DND-41 (cell line): Measurements from ENCODE around the gene HEMK1.

ENCODE experiments used
- ATAC-seq: fragments of 200-7000 bp; cut with Tn5 transposase; 3 replicates; pipeline ENCODE4 v1.9.1; 2021; ENCODE audit warnings: low read depth; ENCODE audit not compliant: insufficient read depth
- DNase-seq: peaks from one replicate; pipeline ENCODE4 v3.0.0-alpha.2; 2020
- H2AFZ ChIP-seq: 2 replicates; pipeline ENCODE4 v1.6.0; 2012; ENCODE audit warnings: low read depth, low read length
- H3K27ac ChIP-seq: 2 replicates; pipeline ENCODE4 v1.5.1; 2012; ENCODE audit warnings: low read length, inconsistent platforms
- H3K27me3 ChIP-seq: fragments of 200-600 bp; sonication (generic); 2 replicates; pipeline ENCODE4 v1.6.0; 2012; ENCODE audit warnings: low read length, mild to moderate bottlenecking, inconsistent platforms; ENCODE audit not compliant: insufficient read depth, poor library complexity
- H3K36me3 ChIP-seq: 2 replicates; pipeline ENCODE4 v1.5.1; 2012; ENCODE audit warnings: low read length, inconsistent platforms; ENCODE audit not compliant: insufficient read depth
- H3K4me1 ChIP-seq: 2 replicates; pipeline ENCODE4 v1.5.1; 2012; ENCODE audit warnings: mild to moderate bottlenecking, low read length; ENCODE audit not compliant: insufficient read depth
- H3K4me2 ChIP-seq: 2 replicates; pipeline ENCODE4 v1.6.0; 2012; ENCODE audit warnings: mild to moderate bottlenecking, moderate library complexity, low read length, inconsistent platforms; ENCODE audit not compliant: insufficient read depth
- H3K4me3 ChIP-seq, 2 experiments: fragments of 200-600 bp in 1 of 2; shearing (Covaris generic) in 1 of 2; 2 replicates each; pipeline ENCODE4 v1.5.1; 2012 to 2016; ENCODE audit warnings: inconsistent platforms in 2 of 2, low read length in 2 of 2, mild to moderate bottlenecking in 2 of 2, low read depth in 1 of 2, moderate library complexity in 1 of 2
- H3K79me2 ChIP-seq: 2 replicates; pipeline ENCODE4 v1.6.0; 2012; ENCODE audit warnings: low read length, inconsistent platforms; ENCODE audit not compliant: insufficient read depth
- H3K9ac ChIP-seq: 2 replicates; pipeline ENCODE4 v1.6.0; 2012; ENCODE audit warnings: low read depth, mild to moderate bottlenecking, inconsistent platforms, low read length, moderate library complexity
- H3K9me3 ChIP-seq: 2 replicates; pipeline ENCODE4 v1.5.1; 2012; ENCODE audit warnings: low read length, moderate library complexity, mild to moderate bottlenecking, inconsistent platforms; ENCODE audit not compliant: insufficient read depth, severe bottlenecking
- H4K20me1 ChIP-seq: 2 replicates; pipeline ENCODE4 v1.6.0; 2012; ENCODE audit warnings: low read length; ENCODE audit not compliant: insufficient read depth
- EZH2 ChIP-seq: IDR thresholded peaks from 3 replicates; pipeline ENCODE4 v1.6.1; 2012; ENCODE audit warnings: borderline replicate concordance, low read depth, mild to moderate bottlenecking, moderate library complexity, low read length, inconsistent platforms; ENCODE audit not compliant: severe bottlenecking
- TF ChIP-seq, protein P1 (sequence below): IDR thresholded peaks from 2 replicates; pipeline ENCODE4 v1.5.1; 2012; ENCODE audit warnings: borderline replicate concordance, low read length, moderate library complexity, mild to moderate bottlenecking; ENCODE audit not compliant: poor library complexity, severe bottlenecking; ENCODE audit errors: extremely low read depth

Gene HEMK1

GRCh38 chr3:50626401-50626800, 57.1 kb downstream of the HEMK1 start:
- DNase-seq, result peak; percentile 86
- Histone ChIP-seq H3K79me2 (peaks cover 100% of the 10 kb centered on the region), H3K27me3 (no peaks in the 10 kb centered on the region), H2AFZ (no peak overlapping the region), H3K4me3 (peak overlapping the region in 1 of 2 experiments; percentile 9; a peak in 1 of 4 replicates), H3K4me2 (peak overlapping the region; percentile 56), H3K36me3 (peaks cover 93% of the 10 kb centered on the region), H3K4me1 (peaks cover 100% of the 10 kb centered on the region), H3K9me3 (no peaks in the 10 kb centered on the region), H4K20me1 (peaks cover 62% of the 10 kb centered on the region), H3K27ac (peak overlapping the region; percentile 98), H3K9ac (peak overlapping the region; percentile 56)
- ATAC-seq, result peak; percentile 64
- no peak for TF ChIP-seq EZH2
- TF ChIP-seq, protein P1, sequence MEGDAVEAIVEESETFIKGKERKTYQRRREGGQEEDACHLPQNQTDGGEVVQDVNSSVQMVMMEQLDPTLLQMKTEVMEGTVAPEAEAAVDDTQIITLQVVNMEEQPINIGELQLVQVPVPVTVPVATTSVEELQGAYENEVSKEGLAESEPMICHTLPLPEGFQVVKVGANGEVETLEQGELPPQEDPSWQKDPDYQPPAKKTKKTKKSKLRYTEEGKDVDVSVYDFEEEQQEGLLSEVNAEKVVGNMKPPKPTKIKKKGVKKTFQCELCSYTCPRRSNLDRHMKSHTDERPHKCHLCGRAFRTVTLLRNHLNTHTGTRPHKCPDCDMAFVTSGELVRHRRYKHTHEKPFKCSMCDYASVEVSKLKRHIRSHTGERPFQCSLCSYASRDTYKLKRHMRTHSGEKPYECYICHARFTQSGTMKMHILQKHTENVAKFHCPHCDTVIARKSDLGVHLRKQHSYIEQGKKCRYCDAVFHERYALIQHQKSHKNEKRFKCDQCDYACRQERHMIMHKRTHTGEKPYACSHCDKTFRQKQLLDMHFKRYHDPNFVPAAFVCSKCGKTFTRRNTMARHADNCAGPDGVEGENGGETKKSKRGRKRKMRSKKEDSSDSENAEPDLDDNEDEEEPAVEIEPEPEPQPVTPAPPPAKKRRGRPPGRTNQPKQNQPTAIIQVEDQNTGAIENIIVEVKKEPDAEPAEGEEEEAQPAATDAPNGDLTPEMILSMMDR, result peak; percentile 50

GRCh38 chr3:50627407-50628051, 58.2 kb downstream of the HEMK1 start:
- H3K79me2 ChIP-seq, result peaks cover 100% of the 10 kb centered on the region
- H3K4me3 ChIP-seq, result no peak overlapping the region

DNA sequence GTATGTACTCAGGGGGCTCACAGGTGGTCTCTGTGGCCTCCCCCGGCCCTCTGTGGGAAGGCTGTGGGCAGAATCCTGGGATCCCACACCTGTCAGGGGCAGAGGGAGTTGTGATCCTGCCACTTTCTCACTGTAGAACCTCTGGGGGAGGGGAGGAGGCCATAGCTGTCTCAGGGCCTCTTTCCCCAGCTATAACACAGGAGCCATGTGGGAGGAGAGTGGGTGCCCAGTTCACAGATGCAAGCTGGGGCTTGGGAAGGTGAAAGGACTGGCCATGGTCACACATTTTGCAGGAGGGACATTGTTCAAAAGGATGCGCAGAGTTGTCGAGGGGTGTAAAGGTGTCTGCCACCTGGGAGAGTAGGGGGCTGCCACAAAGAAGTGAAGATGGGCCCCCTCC, 59.3 kb downstream of the HEMK1 start:
- H3K4me2 ChIP-seq, result peak overlapping the region; percentile 28; the same call in 1 of the 2 replicates
- no peak for TF ChIP-seq EZH2
- TF ChIP-seq, protein P1, result no peak
- no peaks in the 10 kb centered on the region for H3K9me3 ChIP-seq
- H2AFZ ChIP-seq, result no peak overlapping the region
- peaks cover 100% of the 10 kb centered on the region for H3K79me2 ChIP-seq
- H3K4me1 ChIP-seq, result peaks cover 91% of the 10 kb centered on the region
- no peak overlapping the region for H3K9ac ChIP-seq
- peaks cover 83% of the 10 kb centered on the region for H4K20me1 ChIP-seq
- H3K27me3 ChIP-seq, result no peaks in the 10 kb centered on the region
- no peak overlapping the region for H3K4me3 ChIP-seq
- DNase-seq (peak; percentile 31), ATAC-seq (no peak)
- peaks cover 92% of the 10 kb centered on the region for H3K36me3 ChIP-seq
- H3K27ac ChIP-seq, result peak overlapping the region; percentile 98

More at GRCh38 chr3:50627407-50628051, 58.2 kb downstream of the HEMK1 start:
- Histone ChIP-seq H3K36me3 (peaks cover 93% of the 10 kb centered on the region), H2AFZ (no peak overlapping the region), H3K27me3 (no peaks in the 10 kb centered on the region), H3K9ac (peak overlapping the region; percentile 56; the same call in 1 of the 2 replicates), H3K4me1 (peaks cover 95% of the 10 kb centered on the region), H3K27ac (peak overlapping the region; percentile 98), H4K20me1 (peaks cover 73% of the 10 kb centered on the region), H3K9me3 (no peaks in the 10 kb centered on the region), H3K4me2 (peak overlapping the region; percentile 56; the same call in 1 of the 2 replicates)
- ATAC-seq (no peak), DNase-seq (peak; percentile 43)
- TF ChIP-seq, protein P1, result peak; percentile 54
- TF ChIP-seq EZH2, result no peak
